H1 (cell line): ENCODE data around the gene MAD2L1BP. TPM values are rescaled to one million over a fixed set of nuclear protein-coding genes. Genes with fewer than 3 reads are reported as not detected.

Source experiments
- CTCF ChIA-PET: fragments of 300-600 bp; sonication (Branson Sonifier 250); formaldehyde crosslinking; loops from one replicate; lab custom pipeline; 2021; ENCODE audit not compliant: partially characterized antibody; lab: Charles Lee
- POLR2A ChIA-PET: fragments of 300-600 bp; sonication (Branson Sonifier 250); formaldehyde crosslinking; loops from one replicate; lab custom pipeline; 2021; ENCODE audit warnings: inconsistent platforms; ENCODE audit not compliant: partially characterized antibody; lab: Charles Lee
- DNase-seq, 2 experiments: peaks; one replicate each; pipeline versions ENCODE4 v3.0.0 to v3.0.0-alpha.2; 2010 to 2022; ENCODE audit warnings: low spot score in 2 of 2, low read depth in 1 of 2, mixed read lengths in 1 of 2
- FAIRE-seq: peaks from 2 replicates; lab custom pipeline; 2011; peaks lifted over from hg19 to GRCh38; lab: Jason Lieb, UNC
- H2AFZ ChIP-seq: 2 replicates; pipeline ENCODE4 v1.8.1; 2012; ENCODE audit warnings: low read length, inconsistent platforms
- H2AK5ac ChIP-seq: 2 replicates; pipeline ENCODE4 v1.6.1; 2013; ENCODE audit warnings: low read depth, low read length
- H2BK120ac ChIP-seq: replicated peaks from 2 replicates; pipeline ENCODE3; 2013; ENCODE audit warnings: low read depth, low read length, inconsistent platforms
- H2BK12ac ChIP-seq: 2 replicates; pipeline ENCODE4 v1.6.1; 2013; ENCODE audit warnings: low read depth, low read length
- H2BK15ac ChIP-seq: 2 replicates; pipeline ENCODE4 v1.6.1; 2013; ENCODE audit warnings: low read length
- H2BK20ac ChIP-seq: 2 replicates; pipeline ENCODE4 v1.6.1; 2013; ENCODE audit warnings: low read length
- H2BK5ac ChIP-seq: 2 replicates; pipeline ENCODE4 v1.6.1; 2013; ENCODE audit warnings: low read depth, low read length
- H3K14ac ChIP-seq: 2 replicates; pipeline ENCODE4 v1.6.1; 2013; ENCODE audit warnings: inconsistent platforms; ENCODE audit not compliant: insufficient read length
- H3K18ac ChIP-seq: 2 replicates; pipeline ENCODE4 v1.6.1; 2013; ENCODE audit warnings: low read length; ENCODE audit errors: extremely low read depth
- H3K23ac ChIP-seq: 2 replicates; pipeline ENCODE4 v1.6.1; 2013; ENCODE audit warnings: inconsistent platforms; ENCODE audit not compliant: insufficient read length
- H3K23me2 ChIP-seq: 2 replicates; pipeline ENCODE4 v1.6.1; 2013; ENCODE audit warnings: low read depth, low read length
- H3K27ac ChIP-seq: 2 replicates; pipeline ENCODE4 v1.6.1; 2011; ENCODE audit warnings: low read depth, low read length, inconsistent platforms
- H3K27me3 ChIP-seq, 4 experiments: replicated peaks in 1 of 4; 1 replicate in 1 of 4; 2 replicates in 3 of 4; pipeline versions ENCODE4 v1.6.1 to v1.8.1; 2011 to 2013; ENCODE audit warnings: low read length in 3 of 4, mild to moderate bottlenecking in 3 of 4, inconsistent platforms in 2 of 4, mixed read lengths in 2 of 4, moderate library complexity in 1 of 4; ENCODE audit not compliant: control insufficient read depth in 3 of 4, insufficient read depth in 3 of 4; ENCODE audit errors: extremely low read depth in 1 of 4
- H3K36me3 ChIP-seq, 4 experiments: 2 replicates each; pipeline versions ENCODE4 v1.6.1 to v1.8.1; 2011 to 2013; ENCODE audit warnings: mild to moderate bottlenecking in 4 of 4, low read length in 3 of 4, moderate library complexity in 2 of 4, control low read depth in 1 of 4, inconsistent platforms in 1 of 4; ENCODE audit not compliant: insufficient read depth in 4 of 4, control insufficient read depth in 2 of 4
- H3K4ac ChIP-seq: replicated peaks from 2 replicates; pipeline ENCODE3; 2013; ENCODE audit warnings: low read length, low read depth, mixed read lengths, inconsistent platforms; ENCODE audit not compliant: insufficient read length
- H3K4me1 ChIP-seq, 4 experiments: replicated peaks in 1 of 4; 1 replicate in 1 of 4; 2 replicates in 3 of 4; pipeline versions ENCODE4 v1.6.1 to v1.8.1; 2011 to 2013; ENCODE audit warnings: low read length in 3 of 4, inconsistent platforms in 2 of 4, mixed read lengths in 1 of 4; ENCODE audit not compliant: insufficient read depth in 4 of 4, control insufficient read depth in 3 of 4
- H3K4me2 ChIP-seq, 2 experiments: 2 replicates each; pipeline versions ENCODE4 v1.6.1 to v1.8.1; 2011 to 2013; ENCODE audit warnings: low read depth in 2 of 2, low read length in 2 of 2, control low read depth in 1 of 2, inconsistent platforms in 1 of 2, mild to moderate bottlenecking in 1 of 2; ENCODE audit not compliant: insufficient read depth in 1 of 2
- H3K4me3 ChIP-seq, 4 experiments: fragments of 200-600, 300-600 bp in 1 of 4; sonication (generic), shearing (Covaris generic), sonication (Bioruptor Twin) in 1 of 4; 2 replicates each; pipeline versions ENCODE4 v1.5.1 to v1.8.1; 2011 to 2016; ENCODE audit warnings: low read length in 4 of 4, low read depth in 3 of 4, control low read depth in 2 of 4, inconsistent platforms in 2 of 4, mild to moderate bottlenecking in 2 of 4, mixed read lengths in 1 of 4, moderate library complexity in 1 of 4; ENCODE audit not compliant: insufficient read depth in 2 of 4; ENCODE audit errors: extremely low read depth in 1 of 4
- H3K56ac ChIP-seq: replicated peaks from 2 replicates; pipeline ENCODE3; 2013; ENCODE audit warnings: low read depth, mild to moderate bottlenecking, mixed read lengths, low read length, inconsistent platforms; ENCODE audit not compliant: insufficient read length
- H3K79me1 ChIP-seq: 2 replicates; pipeline ENCODE4 v1.6.1; 2013; ENCODE audit warnings: low read depth, low read length, control low read depth
- H3K79me2 ChIP-seq, 2 experiments: 2 replicates each; pipeline versions ENCODE4 v1.6.1 to v1.8.1; 2012 to 2013; ENCODE audit warnings: low read length in 2 of 2, mild to moderate bottlenecking in 2 of 2, inconsistent platforms in 1 of 2; ENCODE audit not compliant: insufficient read depth in 2 of 2, control insufficient read depth in 1 of 2
- H3K9ac ChIP-seq, 4 experiments: replicated peaks in 1 of 4; 1 replicate in 1 of 4; 2 replicates in 3 of 4; pipeline versions ENCODE4 v1.6.1 to v1.8.1; 2011 to 2013; ENCODE audit warnings: low read depth in 3 of 4, low read length in 3 of 4, control low read depth in 2 of 4, mild to moderate bottlenecking in 2 of 4, moderate library complexity in 2 of 4, inconsistent platforms in 1 of 4; ENCODE audit errors: extremely low read depth in 1 of 4
- H3K9me3 ChIP-seq, 2 experiments: 2 replicates each; pipeline versions ENCODE4 v1.6.1 to v1.8.1; 2012 to 2013; ENCODE audit warnings: mild to moderate bottlenecking in 2 of 2, moderate library complexity in 2 of 2, control low read depth in 1 of 2, inconsistent platforms in 1 of 2, low read depth in 1 of 2, low read length in 1 of 2, mixed read lengths in 1 of 2; ENCODE audit not compliant: insufficient read depth in 2 of 2
- H4K20me1 ChIP-seq, 2 experiments: replicated peaks in 1 of 2; 2 replicates each; pipeline versions ENCODE3 to v1.8.1; 2011 to 2013; ENCODE audit warnings: inconsistent platforms in 2 of 2, low read length in 2 of 2, mild to moderate bottlenecking in 1 of 2; ENCODE audit not compliant: insufficient read depth in 2 of 2, control insufficient read depth in 1 of 2
- H4K5ac ChIP-seq: 2 replicates; pipeline ENCODE4 v1.6.1; 2013; ENCODE audit warnings: low read length, low read depth, mixed read lengths, inconsistent platforms; ENCODE audit not compliant: insufficient read length
- H4K8ac ChIP-seq: 2 replicates; pipeline ENCODE4 v1.8.0; 2013; ENCODE audit warnings: mild to moderate bottlenecking, moderate library complexity, low read length, inconsistent platforms; ENCODE audit not compliant: insufficient read depth; ENCODE audit errors: extremely low read depth
- H4K91ac ChIP-seq: replicated peaks from 2 replicates; pipeline ENCODE3; 2013; ENCODE audit warnings: low read length, mixed read lengths, inconsistent platforms; ENCODE audit not compliant: insufficient read length
- ASH2L ChIP-seq: fragments of 200-600, 300-600 bp; sonication (generic); IDR thresholded peaks from one replicate; pipeline ENCODE4 v1.7.1; 2017; ENCODE audit warnings: low read length
- ATF3 ChIP-seq: IDR thresholded peaks from 2 replicates; pipeline ENCODE4 v1.6.1; 2011; ENCODE audit warnings: low read depth, mild to moderate bottlenecking, low read length; ENCODE audit not compliant: insufficient read depth
- BACH1 ChIP-seq: IDR thresholded peaks from 2 replicates; pipeline ENCODE4 v1.6.1; 2012; ENCODE audit warnings: low read length, improper control_type of control experiment
- BRCA1 ChIP-seq: IDR thresholded peaks from 2 replicates; pipeline ENCODE4 v1.6.1; 2012; ENCODE audit warnings: low read depth, low read length, improper control_type of control experiment
- CEBPB ChIP-seq: IDR thresholded peaks from 2 replicates; pipeline ENCODE4 v1.6.1; 2012; ENCODE audit warnings: low read depth, low read length
- KDM4A ChIP-seq: IDR thresholded peaks from one replicate; pipeline ENCODE4 v1.7.1; 2012; ENCODE audit warnings: low read depth, mild to moderate bottlenecking, moderate library complexity, low read length, inconsistent platforms; ENCODE audit not compliant: severe bottlenecking
- NRF1 ChIP-seq: IDR thresholded peaks from 2 replicates; pipeline ENCODE4 v1.6.1; 2011; ENCODE audit warnings: mild to moderate bottlenecking, low read depth, low read length, improper control_type of control experiment
- PHF8 ChIP-seq: fragments of 200-600 bp; sonication (generic); conservative IDR thresholded peaks from 2 replicates; pipeline ENCODE4 v1.7.1; 2012; ENCODE audit warnings: low read depth, mild to moderate bottlenecking, inconsistent platforms, low read length, moderate library complexity
- RAD21 ChIP-seq, 2 experiments: IDR thresholded peaks in 1 of 2; conservative IDR thresholded peaks in 1 of 2; 2 replicates each; pipeline ENCODE4 v1.6.1; 2011; ENCODE audit warnings: low read depth in 2 of 2, low read length in 2 of 2, improper control_type of control experiment in 1 of 2, inconsistent platforms in 1 of 2, mild to moderate bottlenecking in 1 of 2, moderate library complexity in 1 of 2
- RFX5 ChIP-seq: IDR thresholded peaks from 2 replicates; pipeline ENCODE4 v1.6.1; 2011; ENCODE audit warnings: low read depth, low read length, improper control_type of control experiment, borderline replicate concordance
- TAF7 ChIP-seq: optimal IDR thresholded peaks from 2 replicates; pipeline ENCODE3; 2011; ENCODE audit warnings: low read depth, mild to moderate bottlenecking, inconsistent platforms, low read length, moderate library complexity, borderline replicate concordance
- WGBS, 2 experiments: shearing (Covaris generic) in 1 of 2; methylation state at CpG; one replicate each; pipeline versions ENCODE4 v1.1.6 to v1.1.7; 2013 to 2015; ENCODE audit warnings: low lambda C conversion rate in 2 of 2, mixed read lengths in 2 of 2, inconsistent platforms in 1 of 2, low coverage in 1 of 2, missing lambda C conversion rate in 1 of 2; ENCODE audit not compliant: insufficient replicate concordance in 2 of 2, insufficient coverage in 1 of 2, insufficient read length in 1 of 2; ENCODE audit errors: extremely low coverage in 1 of 2, missing lambda C conversion rate in 1 of 2; 5-methylcytosine and 5-hydroxymethylcytosine counted together
- polyA plus RNA-seq, 7 experiments: library from polyadenylated mRNA; depleted of rRNA in 3 of 7; stranded (reverse) in 5 of 7; unstranded in 2 of 7; fragments of >200 nt in 5 of 7; fragments of 200-250 nt in 2 of 7; gene quantifications; 1 replicate in 5 of 7; 2 replicates in 1 of 7; 4 replicates in 1 of 7; pipeline versions ENCODE4 v1.2.1 to v1.2.3, GENCODE V29; 2011 to 2013; ENCODE audit warnings: missing spikeins in 2 of 7, mixed read lengths in 2 of 7
- total RNA-seq: library from RNA; stranded (reverse); fragmentation: NEBNext Ultra II Directional; extraction: Animal tissue kit (Norgen Biotek cat#: 25700); gene quantifications from 2 replicates; pipeline ENCODE4 v1.2.1, GENCODE V29; 2021

The MAD2L1BP gene
- total and polyA plus RNA-seq, 2 of the 8 experiments (the other 6 are each of a cell fraction or from before 2014, with no cell fraction given): 35.5 to 70.0 TPM

- Histone ChIP-seq H3K56ac (peak overlapping the region; percentile 62), H3K79me1 (peaks cover 8% of the 10 kb centered on the region), H3K27me3 (no peaks in the 10 kb centered on the region), H3K9ac (peak overlapping the region; percentile 66 to 71 (median 68)), H2BK120ac (no peak overlapping the region), H3K4me1 (peaks cover 0 to 4% (median 0%) of the 10 kb centered on the region in 4 experiments; a peak in 3 of 7 replicates), H3K14ac (no peak overlapping the region), H3K36me3 (peaks cover 19 to 31% (median 26%) of the 10 kb centered on the region in 4 experiments), H3K27ac (peak overlapping the region; percentile 73), H2BK20ac (no peak overlapping the region), H2BK12ac (peak overlapping the region; percentile 84; the same call in 1 of the 2 replicates), H2AK5ac (no peak overlapping the region), H3K23me2 (peaks cover 9% of the 10 kb centered on the region), H3K23ac (no peak overlapping the region), H3K4ac (no peak overlapping the region), H2BK15ac (no peak overlapping the region), H3K79me2 (peaks cover 0 to 18% of the 10 kb centered on the region in 2 experiments; a peak in 2 of 4 replicates), H2AFZ (no peak overlapping the region), H4K91ac (no peak overlapping the region), H3K4me3 (peak overlapping the region; percentile 59 to 85 (median 78)), H4K8ac (peak overlapping the region; percentile 68), H3K9me3 (no peaks in the 10 kb centered on the region), H3K4me2 (peak overlapping the region; percentile 84), H4K5ac (peak overlapping the region; percentile 69), H2BK5ac (peak overlapping the region; percentile 60; the same call in 1 of the 2 replicates), H4K20me1 (peaks cover 0 to 7% of the 10 kb centered on the region in 2 experiments), H3K18ac (no peak overlapping the region; the same call in 1 of the 2 replicates)
- CTCF ChIA-PET: interaction anchor here (0.7 to 2.1 kb wide), 3 partner anchors 19 to 40 kb away, joined by 3 to 5 read pairs (median 3); no protein-coding TSS in a partner anchor
- 14% methylated on average over 19 of the region's 25 CpGs; no CpG with 5 or more reads in 1 of the 2 experiments for WGBS, 2 experiments
- POLR2A ChIA-PET: interaction anchor here (0.6 to 4.7 kb wide), 28 partner anchors 7 to 628 kb away, joined by 3 to 79 read pairs (median 6); partner anchors contain the start of genes HSP90AB1, MAD2L1BP, MRPS18A and POLH
- DNase-seq (peak; percentile 21 to 74), FAIRE-seq (no peak)
- TF ChIP-seq RFX5: no peak
- no peak for TF ChIP-seq BACH1
- TF ChIP-seq ASH2L: no peak
- TF ChIP-seq PHF8: peak; percentile 72
- peak; percentile 31 for TF ChIP-seq TAF7
- no peak for TF ChIP-seq RAD21 (IDR thresholded peaks at IDR 0.05 in 1 of 2, conservative IDR thresholded peaks at IDR 0.05 in 1 of 2; ENCODE audit: low read depth in 2 of 2, low read length in 2 of 2)
- TF ChIP-seq ATF3: no peak
- no peak for TF ChIP-seq CEBPB
- no peak for TF ChIP-seq NRF1
- no peak for TF ChIP-seq BRCA1
- TF ChIP-seq KDM4A: peak; percentile 27
These were observed 7.1 kb upstream of the MAD2L1BP start for GRCh38 chr6:43628393-43629103.
